Inflammatory macrophage treated with lipopolysaccharide for 1 hour (primary cell): Measurements from ENCODE around the gene INSYN2B.
A peak's percentile ranks its signal among the peaks of the same experiment; 100 is the strongest.

Experiments used
- DNase-seq, 2 donors: peaks; one replicate each; pipeline ENCODE4 v3.0.0-alpha.2; 2020 to 2022

INSYN2B gene

DNA sequence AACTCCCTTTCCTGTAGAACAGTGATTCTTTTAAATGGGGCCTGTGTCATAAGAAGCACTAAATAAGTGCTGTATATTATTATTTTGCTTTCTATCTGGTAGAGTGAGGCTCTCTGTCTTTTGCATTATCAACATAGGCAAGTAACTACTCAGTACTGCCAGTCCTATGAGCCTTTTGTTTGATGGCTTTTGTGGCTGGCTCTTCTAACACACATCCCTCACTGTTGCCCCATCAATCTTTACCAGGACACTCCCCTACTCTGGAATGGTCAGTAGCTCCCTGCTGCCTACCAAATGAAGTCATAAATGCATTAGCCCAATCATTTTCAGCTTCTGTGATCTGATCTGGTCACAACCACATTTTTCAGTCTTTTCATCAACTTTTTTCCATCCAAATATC is 137.6 kb downstream of the INSYN2B start:
- DNase-seq, result no peak

DNA sequence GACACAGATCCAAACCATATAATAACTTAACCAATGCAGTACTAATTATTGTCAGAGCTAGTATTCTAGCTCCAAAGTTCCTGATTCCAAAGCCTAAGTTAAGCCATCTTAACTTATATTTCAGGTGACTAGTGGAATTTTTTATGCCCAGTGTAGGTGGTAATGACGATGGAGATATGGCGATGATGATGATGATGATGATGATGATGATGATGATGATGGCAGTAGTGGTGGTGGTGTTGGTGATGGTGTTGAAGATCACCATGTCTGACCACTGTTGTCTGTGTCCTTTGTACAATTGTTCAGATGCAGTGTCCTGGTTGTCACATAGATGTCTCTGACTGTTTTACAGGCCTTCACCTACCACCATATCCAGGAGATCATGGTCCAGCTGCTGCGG is 139.9 kb downstream of the INSYN2B start:
- no peak for DNase-seq

DNA sequence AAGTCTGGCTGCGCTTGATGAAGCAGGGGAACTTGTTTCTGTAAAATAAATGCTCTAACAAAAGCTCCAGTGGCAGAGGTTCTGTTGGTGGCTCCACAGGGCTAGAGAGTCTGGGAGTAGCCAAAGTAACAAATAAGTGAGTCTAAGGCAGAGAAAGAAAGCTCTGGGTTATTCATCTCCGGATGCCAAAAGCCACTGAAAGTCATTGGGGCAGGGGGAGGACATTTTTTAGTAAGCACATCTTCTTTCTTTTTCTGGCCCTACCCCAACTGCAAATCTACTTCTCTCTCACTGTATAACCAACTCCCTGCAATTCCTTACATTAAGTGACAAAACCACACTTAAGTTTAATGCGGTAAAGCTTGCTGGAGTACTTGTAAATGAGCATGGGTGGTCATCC is 141.6 kb downstream of the INSYN2B start:
- DNase-seq, result no peak

DNA sequence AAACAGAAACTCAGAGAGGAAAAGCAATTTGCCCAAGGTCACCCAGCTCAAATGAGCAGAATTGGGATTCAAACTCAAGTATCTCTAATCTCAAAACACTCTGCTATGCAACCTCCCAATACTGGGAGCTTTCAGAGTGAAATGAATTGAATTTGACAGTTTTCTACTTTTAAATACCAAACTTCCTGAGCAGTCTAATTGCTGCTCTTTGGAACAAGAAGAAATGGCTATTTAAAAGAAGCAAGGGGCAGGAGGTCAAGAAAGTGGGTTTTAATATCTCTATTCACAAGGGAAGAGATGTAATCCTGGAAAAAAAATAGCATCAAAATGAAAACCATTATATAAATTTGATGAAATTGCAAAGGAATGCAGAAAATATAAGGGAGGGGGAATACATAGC is 142.6 kb downstream of the INSYN2B start:
- no peak for DNase-seq

DNA sequence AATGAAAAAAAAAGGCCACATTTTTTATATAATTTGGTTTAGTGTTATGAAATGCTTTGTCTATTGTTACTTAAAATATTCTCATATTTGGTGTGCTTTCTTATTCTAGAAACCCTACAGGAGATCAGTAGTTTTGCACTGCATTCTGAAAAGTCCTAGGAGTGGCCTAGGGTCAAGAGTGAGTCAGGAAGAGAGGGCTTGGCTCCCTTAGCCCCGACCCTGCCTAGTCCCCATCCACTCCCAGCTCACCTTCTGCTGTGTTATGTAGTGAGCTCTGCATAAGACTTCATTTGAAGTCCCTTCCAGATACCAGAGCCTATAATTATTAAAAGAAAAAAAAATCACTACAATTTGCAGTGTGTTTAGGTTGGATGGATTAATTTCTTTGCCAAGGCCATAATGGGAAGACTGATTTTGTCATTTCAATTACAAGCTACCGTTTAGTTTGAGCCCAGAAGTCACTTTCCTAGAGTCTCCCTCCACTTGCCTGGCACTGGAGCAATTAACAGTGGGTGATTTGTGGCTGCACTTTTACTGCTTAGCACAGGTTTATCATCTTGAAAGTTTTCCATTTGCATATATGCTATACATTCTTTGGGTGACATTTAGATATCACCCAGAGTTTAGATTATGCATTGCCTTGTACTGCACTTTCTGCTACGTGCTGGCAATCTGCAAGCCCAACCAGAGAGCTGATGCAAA is 143.3 kb downstream of the INSYN2B start:
- DNase-seq, result no peak

DNA sequence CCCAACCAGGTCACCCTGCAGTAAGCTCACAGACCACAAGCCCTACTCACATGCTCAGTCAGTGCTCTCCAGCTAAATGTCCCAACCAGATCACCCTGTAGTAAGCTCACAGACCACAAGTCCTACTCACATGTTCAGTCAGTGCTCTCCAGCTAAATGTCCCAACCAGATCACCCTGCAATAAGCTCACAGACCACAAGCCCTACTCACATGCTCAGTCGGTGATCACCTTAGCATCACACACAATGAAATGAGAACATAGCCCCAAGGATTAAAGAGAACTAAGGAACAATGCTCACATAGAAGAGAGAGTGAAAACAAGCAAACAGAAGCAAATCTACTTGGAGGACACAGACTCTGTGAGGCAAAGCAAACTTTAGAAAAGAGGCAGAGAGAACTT is 145.8 kb downstream of the INSYN2B start:
- DNase-seq, result peak; percentile 10 to 54

DNA sequence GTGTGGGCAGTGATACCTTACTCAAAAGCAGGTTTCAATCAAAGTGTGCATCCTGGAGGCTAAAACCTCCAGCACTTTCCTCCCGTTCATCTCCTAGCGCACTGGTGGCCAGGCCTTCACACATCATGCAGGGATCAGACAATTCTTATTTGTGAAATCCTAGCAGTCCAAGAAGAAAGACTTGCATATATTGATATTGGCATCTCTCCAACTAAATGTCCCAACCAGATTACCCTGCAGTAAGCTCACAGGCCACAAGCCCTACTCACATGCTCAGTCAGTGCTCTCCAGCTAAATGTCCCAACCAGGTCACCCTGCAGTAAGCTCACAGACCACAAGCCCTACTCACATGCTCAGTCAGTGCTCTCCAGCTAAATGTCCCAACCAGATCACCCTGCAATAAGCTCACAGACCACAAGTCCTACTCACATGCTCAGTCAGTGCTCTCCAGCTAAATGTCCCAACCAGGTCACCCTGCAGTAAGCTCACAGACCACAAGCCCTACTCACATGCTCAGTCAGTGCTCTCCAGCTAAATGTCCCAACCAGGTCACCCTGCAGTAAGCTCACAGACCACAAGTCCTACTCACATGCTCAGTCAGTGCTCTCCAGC is 146.5 kb downstream of the INSYN2B start:
- peak in 1 of 2 donors; percentile 10 for DNase-seq

DNA sequence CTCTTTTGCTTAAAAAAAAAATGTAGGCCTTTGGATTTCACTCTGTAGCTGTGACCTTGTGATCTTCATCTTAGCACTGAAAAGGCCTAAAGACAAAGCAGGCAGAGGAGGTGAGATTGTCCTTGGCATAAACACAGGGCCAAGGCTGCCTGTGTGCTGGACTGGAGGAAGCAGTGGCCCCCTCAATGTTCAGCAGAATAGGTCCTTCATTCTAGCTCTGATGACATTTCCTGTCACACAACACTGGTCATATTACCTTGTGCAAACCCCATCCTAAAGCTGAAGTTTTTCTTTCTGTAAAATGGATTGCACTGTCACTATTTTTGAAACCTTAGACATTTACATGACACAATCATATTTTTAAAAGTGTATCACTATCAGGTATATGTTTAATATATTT is 147.4 kb downstream of the INSYN2B start:
- no peak for DNase-seq

DNA sequence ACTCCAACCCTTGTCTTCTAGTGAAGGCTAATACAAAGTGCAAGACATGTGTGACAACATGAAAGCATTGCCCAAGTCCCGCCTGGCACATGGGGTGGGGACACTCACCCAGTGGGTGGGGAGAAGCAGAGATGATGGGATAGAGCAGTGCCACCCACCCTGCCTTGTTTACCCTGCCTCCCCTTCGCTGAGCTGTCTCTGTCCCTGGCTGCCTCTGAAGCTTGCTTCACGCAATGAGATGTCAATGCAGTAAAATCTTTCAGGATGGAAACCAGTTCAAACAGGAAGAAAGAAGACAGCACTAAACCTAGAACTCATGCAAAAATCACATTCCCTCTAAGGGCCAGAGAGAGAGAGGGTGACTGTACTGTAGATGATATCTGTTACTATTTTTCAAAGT is 148.0 kb downstream of the INSYN2B start:
- DNase-seq, result peak in 1 of 2 donors; percentile 46

DNA sequence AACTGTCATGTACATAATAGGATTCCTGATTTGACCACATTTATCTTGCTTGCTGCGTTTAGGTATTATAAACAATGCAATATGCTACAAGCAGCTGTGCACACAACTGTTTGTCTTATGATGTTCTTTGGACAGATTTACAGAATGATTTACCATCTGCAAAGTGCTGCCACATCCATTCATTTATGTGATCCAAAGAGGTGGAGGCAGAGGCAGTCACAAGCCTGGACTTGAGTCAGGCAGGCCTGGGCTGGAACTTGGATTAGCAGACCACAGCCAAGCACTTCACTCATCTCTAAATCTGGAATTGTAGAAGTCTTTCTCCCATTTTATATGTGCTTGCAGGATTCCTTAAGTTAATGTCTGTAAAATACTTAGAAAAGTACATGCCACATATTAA is 149.0 kb downstream of the INSYN2B start:
- no peak for DNase-seq

DNA sequence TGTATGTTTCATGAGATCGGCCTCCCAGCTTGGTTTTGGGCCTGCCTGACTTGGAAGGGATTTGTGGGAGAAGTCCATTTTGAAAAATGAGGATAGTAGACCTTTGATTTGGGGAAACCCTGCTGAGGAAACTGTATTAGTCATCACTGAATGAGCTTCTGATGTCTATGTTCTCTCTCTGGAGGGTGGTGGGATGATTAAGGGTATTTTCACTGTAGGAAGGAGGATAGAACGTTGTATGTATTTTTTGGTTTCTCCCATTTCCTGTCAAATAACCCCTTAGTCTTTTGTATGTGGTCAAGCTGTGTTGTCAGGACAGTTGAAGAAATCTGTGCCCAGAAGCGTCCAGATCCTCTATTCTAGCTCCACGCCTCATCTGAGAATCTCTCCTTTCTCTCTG is 151.9 kb downstream of the INSYN2B start:
- peak; percentile 42 to 76 for DNase-seq

DNA sequence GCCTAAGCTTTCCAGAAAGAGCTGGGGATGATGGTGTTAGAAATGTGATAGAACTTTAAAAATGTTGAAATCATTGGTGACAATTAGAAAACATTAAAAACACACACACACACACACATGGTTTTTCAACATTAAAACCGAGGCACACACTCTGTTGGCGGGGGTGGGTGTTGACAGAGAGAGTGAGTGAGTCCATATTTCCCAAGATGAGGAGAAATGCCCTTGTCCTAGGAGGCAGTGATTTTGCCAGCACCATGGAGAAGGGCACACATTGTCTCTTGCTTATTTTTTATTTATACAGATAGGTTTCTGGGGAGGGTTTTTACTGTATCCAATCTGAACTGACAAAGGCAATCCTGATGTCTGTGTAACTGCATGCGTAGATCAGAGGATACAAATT is 152.5 kb downstream of the INSYN2B start:
- no peak for DNase-seq

DNA sequence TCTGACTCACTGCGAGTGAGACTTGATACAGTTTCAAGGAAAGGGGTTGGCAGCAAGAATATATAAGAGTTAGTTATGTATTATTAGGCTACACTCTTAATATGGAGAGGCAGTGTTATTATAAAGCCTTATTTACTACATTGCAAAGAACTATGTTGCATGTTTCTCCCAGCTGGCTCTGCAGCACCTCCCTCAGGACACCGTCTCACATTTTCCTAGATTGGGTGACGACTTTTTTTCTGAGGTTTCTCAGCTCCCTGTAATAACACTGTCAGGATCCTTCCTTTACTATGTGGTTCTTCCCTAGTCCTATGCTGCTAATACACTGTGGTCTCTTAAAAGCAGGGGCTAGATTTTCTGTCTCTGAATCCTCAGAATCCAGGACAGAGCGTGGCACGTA is 153.7 kb downstream of the INSYN2B start:
- DNase-seq, result no peak

DNA sequence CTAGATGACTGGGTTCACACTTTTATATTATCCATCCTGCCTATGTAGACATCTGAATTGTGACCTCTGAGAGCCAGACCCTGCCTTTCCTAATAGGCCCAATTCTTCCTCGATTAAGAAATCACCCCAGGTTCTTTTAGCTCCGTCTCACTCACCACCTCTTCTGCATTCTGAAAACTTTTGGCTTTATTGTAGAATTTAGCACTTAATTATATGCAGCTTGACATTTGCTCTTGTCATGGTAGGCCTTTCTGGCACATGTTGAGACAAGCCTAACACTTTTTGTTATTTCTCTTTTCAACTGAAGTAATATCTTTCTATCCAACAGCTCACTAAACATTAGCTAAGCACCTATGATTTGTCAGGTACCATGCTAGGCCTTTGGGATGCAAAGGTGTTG is 163.3 kb downstream of the INSYN2B start:
- DNase-seq, result no peak

DNA sequence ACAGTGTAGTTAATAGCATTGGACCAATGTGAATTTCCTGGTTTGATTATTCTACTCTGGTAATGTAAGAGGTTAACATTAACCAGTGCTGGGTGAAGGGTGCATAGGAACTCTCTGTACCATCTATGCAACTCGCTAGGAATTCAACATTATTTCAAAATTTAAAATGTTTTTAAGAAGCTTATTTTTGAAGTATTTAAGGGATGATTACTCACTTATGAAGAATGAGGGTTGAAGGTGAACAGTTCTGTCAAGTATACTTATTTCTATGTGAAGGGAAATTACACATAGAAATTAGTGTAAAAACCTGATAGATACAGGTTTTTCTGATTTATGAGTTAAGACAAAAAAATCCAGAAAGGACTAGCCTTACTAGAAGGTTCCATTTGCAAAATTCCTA is 165.8 kb downstream of the INSYN2B start:
- no peak for DNase-seq
